Lower leg skin (tissue), 3 donors: ENCODE results near the gene C10orf95.

ENCODE experiments used
- POLR2A ChIP-seq, 2 donors: fragments of 450-650 bp; IDR thresholded peaks; one replicate each; pipeline ENCODE4 v1.6.1; 2016 to 2017; ENCODE audit warnings: antibody characterized with exemption in 2 of 2, mild to moderate bottlenecking in 1 of 2, moderate library complexity in 1 of 2
- TF ChIP-seq, protein P1 (sequence below), 3 donors: fragments of 450-650 bp; IDR thresholded peaks; one replicate each; pipeline ENCODE4 v1.5.1; 2016; ENCODE audit warnings: antibody characterized with exemption in 3 of 3, mild to moderate bottlenecking in 3 of 3, moderate library complexity in 2 of 3

DNA sequence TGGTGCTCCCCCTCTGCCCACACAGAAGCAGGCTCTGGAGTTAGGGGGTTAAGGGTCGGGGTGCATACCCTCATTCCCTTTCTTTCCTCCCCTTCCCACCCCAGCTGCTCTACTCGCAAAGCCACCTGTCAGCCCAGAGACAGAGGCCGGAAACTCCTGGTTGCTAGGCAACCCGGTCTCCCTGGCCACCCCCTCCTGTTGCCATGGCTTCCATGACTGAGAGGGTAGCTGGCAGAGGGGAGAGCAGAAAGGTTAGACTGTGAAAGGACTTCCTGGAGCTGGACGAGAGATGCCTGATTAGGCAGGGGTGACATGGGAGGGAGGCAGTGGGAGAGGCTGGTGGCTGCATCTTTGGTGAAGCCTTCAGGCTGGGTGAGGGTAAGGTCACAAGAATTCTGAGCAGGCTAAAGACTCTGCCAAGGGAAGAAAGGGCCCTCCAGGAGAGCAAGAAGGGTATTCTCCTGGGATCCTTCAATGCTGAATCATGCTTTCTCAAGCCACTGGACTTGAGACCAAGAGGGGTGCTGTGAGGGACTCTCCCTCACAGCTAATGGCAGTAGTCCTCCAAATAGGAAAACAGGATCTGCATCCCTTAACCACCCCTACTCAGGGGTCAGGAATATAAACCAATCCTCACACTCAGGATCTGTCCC, 38.2 kb downstream of the C10orf95 start:
- TF ChIP-seq, protein P1, sequence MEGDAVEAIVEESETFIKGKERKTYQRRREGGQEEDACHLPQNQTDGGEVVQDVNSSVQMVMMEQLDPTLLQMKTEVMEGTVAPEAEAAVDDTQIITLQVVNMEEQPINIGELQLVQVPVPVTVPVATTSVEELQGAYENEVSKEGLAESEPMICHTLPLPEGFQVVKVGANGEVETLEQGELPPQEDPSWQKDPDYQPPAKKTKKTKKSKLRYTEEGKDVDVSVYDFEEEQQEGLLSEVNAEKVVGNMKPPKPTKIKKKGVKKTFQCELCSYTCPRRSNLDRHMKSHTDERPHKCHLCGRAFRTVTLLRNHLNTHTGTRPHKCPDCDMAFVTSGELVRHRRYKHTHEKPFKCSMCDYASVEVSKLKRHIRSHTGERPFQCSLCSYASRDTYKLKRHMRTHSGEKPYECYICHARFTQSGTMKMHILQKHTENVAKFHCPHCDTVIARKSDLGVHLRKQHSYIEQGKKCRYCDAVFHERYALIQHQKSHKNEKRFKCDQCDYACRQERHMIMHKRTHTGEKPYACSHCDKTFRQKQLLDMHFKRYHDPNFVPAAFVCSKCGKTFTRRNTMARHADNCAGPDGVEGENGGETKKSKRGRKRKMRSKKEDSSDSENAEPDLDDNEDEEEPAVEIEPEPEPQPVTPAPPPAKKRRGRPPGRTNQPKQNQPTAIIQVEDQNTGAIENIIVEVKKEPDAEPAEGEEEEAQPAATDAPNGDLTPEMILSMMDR (IDR thresholded peaks at IDR 0.05): no peak
- no peak for TF ChIP-seq POLR2A (IDR thresholded peaks at IDR 0.05)
